ENCODE measurements around the gene NHLRC1.

DNA sequence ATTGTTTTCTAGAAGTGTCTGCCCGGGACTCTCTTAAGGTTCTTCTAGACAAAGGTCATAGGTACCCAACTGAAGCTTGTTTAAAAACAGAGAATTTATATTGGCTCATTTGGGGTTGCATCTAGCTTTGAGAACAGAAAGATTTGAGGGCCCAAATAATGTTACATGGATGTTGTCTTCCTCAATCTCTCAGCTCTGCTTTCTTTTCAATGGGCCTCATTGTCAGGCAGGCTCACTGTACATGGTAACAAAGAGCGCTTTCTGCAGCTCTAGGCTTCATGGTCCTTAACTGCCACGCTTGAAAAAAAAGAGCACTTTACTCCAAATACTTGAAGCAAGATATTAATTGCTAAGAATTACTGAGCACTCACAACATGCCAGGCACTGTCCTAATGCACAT is 22.2 kb downstream of the NHLRC1 start:
- TF ChIP-seq, protein P1, sequence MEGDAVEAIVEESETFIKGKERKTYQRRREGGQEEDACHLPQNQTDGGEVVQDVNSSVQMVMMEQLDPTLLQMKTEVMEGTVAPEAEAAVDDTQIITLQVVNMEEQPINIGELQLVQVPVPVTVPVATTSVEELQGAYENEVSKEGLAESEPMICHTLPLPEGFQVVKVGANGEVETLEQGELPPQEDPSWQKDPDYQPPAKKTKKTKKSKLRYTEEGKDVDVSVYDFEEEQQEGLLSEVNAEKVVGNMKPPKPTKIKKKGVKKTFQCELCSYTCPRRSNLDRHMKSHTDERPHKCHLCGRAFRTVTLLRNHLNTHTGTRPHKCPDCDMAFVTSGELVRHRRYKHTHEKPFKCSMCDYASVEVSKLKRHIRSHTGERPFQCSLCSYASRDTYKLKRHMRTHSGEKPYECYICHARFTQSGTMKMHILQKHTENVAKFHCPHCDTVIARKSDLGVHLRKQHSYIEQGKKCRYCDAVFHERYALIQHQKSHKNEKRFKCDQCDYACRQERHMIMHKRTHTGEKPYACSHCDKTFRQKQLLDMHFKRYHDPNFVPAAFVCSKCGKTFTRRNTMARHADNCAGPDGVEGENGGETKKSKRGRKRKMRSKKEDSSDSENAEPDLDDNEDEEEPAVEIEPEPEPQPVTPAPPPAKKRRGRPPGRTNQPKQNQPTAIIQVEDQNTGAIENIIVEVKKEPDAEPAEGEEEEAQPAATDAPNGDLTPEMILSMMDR (conservative IDR thresholded peaks at IDR 0.05; ENCODE audit: low read length) = no peak
- no peak for TF ChIP-seq EZH2phosphoT487 (IDR thresholded peaks at IDR 0.05; ENCODE audit: borderline replicate concordance)

All from Loucy (cell line).